SK-N-SH (cell line): Measurements from ENCODE around the gene USP10. TPM values are rescaled to one million over a fixed set of nuclear protein-coding genes. Genes with fewer than 3 reads are reported as not detected.

Source experiments
- CTCF ChIA-PET: fragments of 300-600, 350-600 bp; formaldehyde crosslinking; extraction: SDS; loops from one replicate; lab custom pipeline; 2021; lab: Yijun Ruan, JAX
- POLR2A ChIA-PET: fragments of 350-600 bp; sonication (Branson Sonifier 250); formaldehyde crosslinking; extraction: SDS; loops from one replicate; lab custom pipeline; 2020; ENCODE audit warnings: antibody characterized with exemption, inconsistent platforms; lab: Yijun Ruan, JAX
- DNase-seq: peaks from one replicate; pipeline ENCODE4 v3.0.0; 2012
- H2AFZ ChIP-seq: fragments of 200-600 bp; sonication (generic); 2 replicates; pipeline ENCODE4 v1.8.1; 2016; ENCODE audit warnings: antibody characterized with exemption, mild to moderate bottlenecking, low read depth
- H3F3A ChIP-seq: fragments of 200-600 bp; sonication (generic); replicated peaks from 2 replicates; pipeline ENCODE3; 2016; ENCODE audit warnings: antibody characterized with exemption, mild to moderate bottlenecking; ENCODE audit not compliant: insufficient read depth
- H3K27ac ChIP-seq, 2 experiments: fragments of 200-500 bp in 1 of 2; fragments of 200-600 bp in 1 of 2; sonication (Bioruptor generic) in 1 of 2; sonication (generic), shearing (Covaris generic) in 1 of 2; 2 replicates each; pipeline versions ENCODE4 v1.5.1 to v1.6.1; 2014 to 2016; ENCODE audit warnings: low read depth in 2 of 2, inconsistent platforms in 1 of 2, low read length in 1 of 2, mild to moderate bottlenecking in 1 of 2, mixed read lengths in 1 of 2
- H3K27me3 ChIP-seq: fragments of 200-600 bp; sonication (generic), shearing (Covaris generic); 2 replicates; pipeline ENCODE4 v1.6.1; 2016; ENCODE audit warnings: mixed run types; ENCODE audit not compliant: insufficient read depth
- H3K36me3 ChIP-seq, 2 experiments: fragments of 200-500 bp in 1 of 2; fragments of 200-600 bp in 1 of 2; sonication (Bioruptor generic) in 1 of 2; sonication (generic) in 1 of 2; replicated peaks in 1 of 2; 2 replicates each; pipeline versions ENCODE3 to v1.5.1; 2014 to 2016; ENCODE audit warnings: low read length in 1 of 2, mild to moderate bottlenecking in 1 of 2; ENCODE audit not compliant: insufficient read depth in 2 of 2, control insufficient read depth in 1 of 2
- H3K4me1 ChIP-seq, 2 experiments: fragments of 200-500 bp in 1 of 2; fragments of 200-600 bp in 1 of 2; sonication (Bioruptor generic) in 1 of 2; sonication (generic), shearing (Covaris generic) in 1 of 2; 2 replicates each; pipeline versions ENCODE4 v1.5.1 to v1.6.1; 2014 to 2016; ENCODE audit warnings: low read depth in 1 of 2, low read length in 1 of 2, mixed run types in 1 of 2; ENCODE audit not compliant: insufficient read depth in 2 of 2, control insufficient read depth in 1 of 2
- H3K4me2 ChIP-seq: fragments of 200-600 bp; sonication (generic), shearing (Covaris generic); 2 replicates; pipeline ENCODE4 v1.6.1; 2017; ENCODE audit warnings: mixed run types
- H3K4me3 ChIP-seq, 2 experiments: fragments of 200-500 bp in 1 of 2; fragments of 200-600 bp in 1 of 2; sonication (Bioruptor generic) in 1 of 2; sonication (generic), shearing (Covaris generic) in 1 of 2; 2 replicates each; pipeline versions ENCODE4 v1.5.1 to v1.8.1; 2014 to 2016; ENCODE audit warnings: low read depth in 2 of 2, inconsistent platforms in 1 of 2, low read length in 1 of 2, mild to moderate bottlenecking in 1 of 2, mixed read lengths in 1 of 2, moderate library complexity in 1 of 2
- H3K79me2 ChIP-seq: fragments of 200-600 bp; sonication (generic); 2 replicates; pipeline ENCODE4 v1.8.1; 2017; ENCODE audit warnings: mild to moderate bottlenecking; ENCODE audit not compliant: insufficient read depth
- H3K9ac ChIP-seq: fragments of 200-600 bp; sonication (generic); 2 replicates; pipeline ENCODE4 v1.6.1; 2017; ENCODE audit warnings: mixed run types
- H3K9me2 ChIP-seq: fragments of 200-600 bp; sonication (generic); 2 replicates; pipeline ENCODE4 v1.6.1; 2017; ENCODE audit warnings: mixed run types
- H3K9me3 ChIP-seq: fragments of 200-600 bp; sonication (generic); 2 replicates; pipeline ENCODE4 v1.6.1; 2017; ENCODE audit warnings: mixed run types, mild to moderate bottlenecking, moderate library complexity
- H4K20me1 ChIP-seq: fragments of 200-600 bp; sonication (generic); 2 replicates; pipeline ENCODE4 v1.6.1; 2017; ENCODE audit warnings: mild to moderate bottlenecking, mixed run types; ENCODE audit not compliant: insufficient read depth
- ELF1 ChIP-seq: IDR thresholded peaks from 2 replicates; pipeline ENCODE4 v1.4.0; 2012
- GATA2 ChIP-seq: sonication (generic); formaldehyde crosslinking; IDR thresholded peaks from 2 replicates; pipeline ENCODE4 v1.5.0; 2020; ENCODE audit warnings: mild to moderate bottlenecking, missing genetic modification reagents
- NRF1 ChIP-seq: IDR thresholded peaks from 2 replicates; pipeline ENCODE4 v1.6.1; 2012; ENCODE audit warnings: low read depth, mild to moderate bottlenecking, low read length
- POLR2AphosphoS5 ChIP-seq: IDR thresholded peaks from 2 replicates; pipeline ENCODE4 v1.6.1; 2012; ENCODE audit warnings: low read depth, low read length
- RAD21 ChIP-seq: IDR thresholded peaks from 2 replicates; pipeline ENCODE4 v1.6.1; 2012; ENCODE audit warnings: mild to moderate bottlenecking, low read length
- RCOR1 ChIP-seq: fragments of 150-350 bp; IDR thresholded peaks from 2 replicates; pipeline ENCODE4 v1.6.1; 2017; ENCODE audit warnings: antibody characterized with exemption, low read length
- RFX5 ChIP-seq: IDR thresholded peaks from 2 replicates; pipeline ENCODE4 v1.6.1; 2012; ENCODE audit warnings: mild to moderate bottlenecking, improper control_type of control experiment, low read length
- RXRA ChIP-seq: IDR thresholded peaks from 2 replicates; pipeline ENCODE4 v1.4.0; 2012; ENCODE audit warnings: low read depth, mild to moderate bottlenecking, borderline replicate concordance
- SIN3A ChIP-seq: IDR thresholded peaks from 2 replicates; pipeline ENCODE4 v1.6.1; 2012; ENCODE audit warnings: low read depth, mild to moderate bottlenecking, low read length, moderate library complexity, borderline replicate concordance
- TCF12 ChIP-seq: IDR thresholded peaks from 2 replicates; pipeline ENCODE4 v1.4.0; 2012
- TEAD4 ChIP-seq: IDR thresholded peaks from 2 replicates; pipeline ENCODE4 v1.4.0; 2012; ENCODE audit warnings: mild to moderate bottlenecking, borderline replicate concordance; ENCODE audit not compliant: insufficient read depth
- WGBS: methylation state at CpG from one replicate; pipeline ENCODE4 v1.1.6; 2017; ENCODE audit warnings: low lambda C conversion rate; 5-methylcytosine and 5-hydroxymethylcytosine counted together
- polyA plus RNA-seq, 3 experiments: library from polyadenylated mRNA; depleted of rRNA; stranded (reverse); fragments of >200 nt; gene quantifications; 2 replicates each; pipeline ENCODE4 v1.2.3, GENCODE V29; 2012
- TF ChIP-seq, protein P1 (sequence below): fragments of 150-350 bp; IDR thresholded peaks from 2 replicates; pipeline ENCODE4 v1.6.1; 2017; ENCODE audit warnings: antibody characterized with exemption, low read length, low read depth, borderline replicate concordance
- TF ChIP-seq, protein P2 (sequence below): IDR thresholded peaks from 2 replicates; pipeline ENCODE4 v1.4.0; 2012; ENCODE audit warnings: low read depth, borderline replicate concordance
- TF ChIP-seq, protein P3 (sequence below): IDR thresholded peaks from 2 replicates; pipeline ENCODE4 v1.4.0; 2012; ENCODE audit warnings: low read depth, borderline replicate concordance

USP10 gene
- polyA plus RNA-seq, 1 of the 3 experiments (the other 2 are of a cell fraction) = 49.2 TPM

DNA sequence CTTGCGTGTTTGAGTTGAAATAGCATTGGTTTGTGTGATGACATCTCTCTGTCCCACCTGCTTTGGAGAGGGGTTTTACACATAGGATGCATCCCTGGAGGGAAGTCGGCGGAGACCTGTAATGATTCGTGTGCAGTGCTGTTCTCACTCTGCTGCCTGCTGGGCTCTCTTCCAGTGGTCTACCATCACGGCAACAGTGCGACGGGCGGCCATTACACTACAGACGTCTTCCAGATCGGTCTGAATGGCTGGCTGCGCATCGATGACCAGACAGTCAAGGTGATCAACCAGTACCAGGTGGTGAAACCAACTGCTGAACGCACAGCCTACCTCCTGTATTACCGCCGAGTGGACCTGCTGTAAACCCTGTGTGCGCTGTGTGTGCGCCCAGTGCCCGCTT is 78.9 kb downstream of the USP10 start:
- Histone ChIP-seq H2AFZ (no peak overlapping the region), H3K36me3 (peaks cover 39 to 49% of the 10 kb centered on the region in 2 experiments)

DNA sequence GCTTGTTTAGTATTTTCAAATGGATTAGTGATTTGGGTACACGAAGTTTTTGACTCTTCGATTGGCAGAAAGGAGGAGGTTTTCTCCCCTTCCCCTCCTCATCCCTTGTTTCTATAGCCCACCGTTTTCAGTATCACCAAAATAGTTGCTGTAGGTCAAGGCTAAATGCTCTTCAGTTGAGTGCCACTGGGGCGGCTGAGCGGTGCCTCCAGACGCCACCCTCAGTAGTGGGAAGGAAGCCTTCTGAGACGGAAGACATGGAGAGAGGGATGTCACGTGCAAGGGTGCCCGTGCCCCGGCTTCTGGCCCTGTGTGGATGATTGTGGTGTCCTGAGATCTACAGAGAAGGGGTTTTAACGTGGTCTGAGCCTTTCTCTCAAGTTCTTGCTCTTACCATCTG is 80.3 kb downstream of the USP10 start:
- peaks cover 35 to 46% of the 10 kb centered on the region in 2 experiments for H3K36me3 ChIP-seq
- no peak overlapping the region for H3K9ac ChIP-seq
- H3F3A ChIP-seq = no peaks in the 10 kb centered on the region
- H3K4me2 ChIP-seq = no peak overlapping the region
- ChIA-PET CTCF (interaction anchor here (0.6 to 1.5 kb wide), 3 partner anchors 11 to 191 kb away, joined by 3 read pairs; no protein-coding TSS in a partner anchor), POLR2A (no interaction called here)
- no peak overlapping the region for H3K27ac ChIP-seq
- no peak overlapping the region for H3K4me3 ChIP-seq
- H3K9me3 ChIP-seq = no peaks in the 10 kb centered on the region
- no peaks in the 10 kb centered on the region for H3K79me2 ChIP-seq
- DNase-seq = no peak
- no peaks in the 10 kb centered on the region for H4K20me1 ChIP-seq
- H3K9me2 ChIP-seq = no peaks in the 10 kb centered on the region
- H2AFZ ChIP-seq = no peak overlapping the region
- H3K27me3 ChIP-seq = no peaks in the 10 kb centered on the region
- H3K4me1 ChIP-seq = 0 out of 4 replicates have a peak, but pooled peaks cover 0 to under 1% of the 10 kb centered on the region in 2 experiments
- 94% methylated on average over 11 of the region's 11 CpGs for WGBS
- TF ChIP-seq RFX5 = no peak
- TF ChIP-seq, protein P1, sequence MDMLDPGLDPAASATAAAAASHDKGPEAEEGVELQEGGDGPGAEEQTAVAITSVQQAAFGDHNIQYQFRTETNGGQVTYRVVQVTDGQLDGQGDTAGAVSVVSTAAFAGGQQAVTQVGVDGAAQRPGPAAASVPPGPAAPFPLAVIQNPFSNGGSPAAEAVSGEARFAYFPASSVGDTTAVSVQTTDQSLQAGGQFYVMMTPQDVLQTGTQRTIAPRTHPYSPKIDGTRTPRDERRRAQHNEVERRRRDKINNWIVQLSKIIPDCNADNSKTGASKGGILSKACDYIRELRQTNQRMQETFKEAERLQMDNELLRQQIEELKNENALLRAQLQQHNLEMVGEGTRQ = no peak
- no peak for TF ChIP-seq TEAD4
- TF ChIP-seq RXRA = no peak
- TF ChIP-seq, protein P2, sequence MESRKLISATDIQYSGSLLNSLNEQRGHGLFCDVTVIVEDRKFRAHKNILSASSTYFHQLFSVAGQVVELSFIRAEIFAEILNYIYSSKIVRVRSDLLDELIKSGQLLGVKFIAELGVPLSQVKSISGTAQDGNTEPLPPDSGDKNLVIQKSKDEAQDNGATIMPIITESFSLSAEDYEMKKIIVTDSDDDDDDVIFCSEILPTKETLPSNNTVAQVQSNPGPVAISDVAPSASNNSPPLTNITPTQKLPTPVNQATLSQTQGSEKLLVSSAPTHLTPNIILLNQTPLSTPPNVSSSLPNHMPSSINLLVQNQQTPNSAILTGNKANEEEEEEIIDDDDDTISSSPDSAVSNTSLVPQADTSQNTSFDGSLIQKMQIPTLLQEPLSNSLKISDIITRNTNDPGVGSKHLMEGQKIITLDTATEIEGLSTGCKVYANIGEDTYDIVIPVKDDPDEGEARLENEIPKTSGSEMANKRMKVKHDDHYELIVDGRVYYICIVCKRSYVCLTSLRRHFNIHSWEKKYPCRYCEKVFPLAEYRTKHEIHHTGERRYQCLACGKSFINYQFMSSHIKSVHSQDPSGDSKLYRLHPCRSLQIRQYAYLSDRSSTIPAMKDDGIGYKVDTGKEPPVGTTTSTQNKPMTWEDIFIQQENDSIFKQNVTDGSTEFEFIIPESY = no peak
- TF ChIP-seq GATA2 = no peak
- TF ChIP-seq RCOR1 = no peak
- no peak for TF ChIP-seq ELF1
- no peak for TF ChIP-seq SIN3A
- TF ChIP-seq NRF1 = no peak
- TF ChIP-seq POLR2AphosphoS5 = no peak

More for the DNA sequence above, 78.9 kb downstream of the USP10 start:
- TF ChIP-seq TCF12 (no peak), RAD21 (no peak)
- TF ChIP-seq, protein P1 = no peak
- TF ChIP-seq, protein P3, sequence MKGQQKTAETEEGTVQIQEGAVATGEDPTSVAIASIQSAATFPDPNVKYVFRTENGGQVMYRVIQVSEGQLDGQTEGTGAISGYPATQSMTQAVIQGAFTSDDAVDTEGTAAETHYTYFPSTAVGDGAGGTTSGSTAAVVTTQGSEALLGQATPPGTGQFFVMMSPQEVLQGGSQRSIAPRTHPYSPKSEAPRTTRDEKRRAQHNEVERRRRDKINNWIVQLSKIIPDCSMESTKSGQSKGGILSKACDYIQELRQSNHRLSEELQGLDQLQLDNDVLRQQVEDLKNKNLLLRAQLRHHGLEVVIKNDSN = no peak
- Histone ChIP-seq H3K4me1 (no peaks in the 10 kb centered on the region), H3K9me2 (no peaks in the 10 kb centered on the region), H3K79me2 (no peaks in the 10 kb centered on the region), H3K4me2 (no peak overlapping the region), H3K9me3 (no peaks in the 10 kb centered on the region), H4K20me1 (no peaks in the 10 kb centered on the region), H3F3A (no peaks in the 10 kb centered on the region), H3K4me3 (no peak overlapping the region), H3K27ac (no peak overlapping the region), H3K9ac (no peak overlapping the region), H3K27me3 (no peaks in the 10 kb centered on the region)
- ChIA-PET CTCF (interaction anchor here (3.6 kb wide), 1 partner anchor 24 kb away, joined by 11 read pairs; no protein-coding TSS in a partner anchor), POLR2A (no interaction called here)
- WGBS = 97% methylated on average over 17 of the region's 18 CpGs
- no peak for DNase-seq
